HG02938 (cell line): ENCODE measurements around the gene GCLM.
"Not testable (repeated sequence)": the region's sequence is repeated elsewhere in the genome, so short reads cannot be mapped to it uniquely, and the experiment has no call there.

Source experiments
- ATAC-seq: cut with Tn5 transposase; IDR thresholded peaks from one replicate; pipeline ENCODE4 v1.9.1; 2021; ENCODE audit warnings: mild to moderate bottlenecking, moderate library complexity; ENCODE audit not compliant: unreplicated experiment

Gene GCLM

GRCh38 chr1:93909146-93910050 is at the start of gene GCLM:
Gene GCLM, minus strand, starts transcription at chr1:93909430. Its CDS starts 267 bp downstream, at chr1:93909163.
- peak; percentile 93 for ATAC-seq

DNA sequence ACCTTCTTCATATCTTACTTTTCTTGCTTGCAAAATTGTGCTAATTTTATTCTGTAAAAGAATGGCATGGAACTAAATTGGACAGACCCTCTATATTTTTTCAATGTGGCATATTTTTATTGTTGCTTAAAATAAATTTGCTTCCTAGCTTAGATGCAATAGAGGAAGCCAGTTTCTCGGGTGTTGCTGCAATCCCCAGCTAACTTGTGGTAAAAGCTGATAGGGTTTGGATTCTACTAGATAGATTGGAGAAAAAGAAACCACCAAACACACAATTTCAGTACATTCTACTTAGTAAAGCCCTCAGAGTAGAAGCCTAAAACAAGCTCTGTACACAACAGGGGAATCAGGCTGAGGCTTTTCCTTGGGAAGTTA is 49.5 kb upstream of the GCLM start:
- ATAC-seq: no peak

DNA sequence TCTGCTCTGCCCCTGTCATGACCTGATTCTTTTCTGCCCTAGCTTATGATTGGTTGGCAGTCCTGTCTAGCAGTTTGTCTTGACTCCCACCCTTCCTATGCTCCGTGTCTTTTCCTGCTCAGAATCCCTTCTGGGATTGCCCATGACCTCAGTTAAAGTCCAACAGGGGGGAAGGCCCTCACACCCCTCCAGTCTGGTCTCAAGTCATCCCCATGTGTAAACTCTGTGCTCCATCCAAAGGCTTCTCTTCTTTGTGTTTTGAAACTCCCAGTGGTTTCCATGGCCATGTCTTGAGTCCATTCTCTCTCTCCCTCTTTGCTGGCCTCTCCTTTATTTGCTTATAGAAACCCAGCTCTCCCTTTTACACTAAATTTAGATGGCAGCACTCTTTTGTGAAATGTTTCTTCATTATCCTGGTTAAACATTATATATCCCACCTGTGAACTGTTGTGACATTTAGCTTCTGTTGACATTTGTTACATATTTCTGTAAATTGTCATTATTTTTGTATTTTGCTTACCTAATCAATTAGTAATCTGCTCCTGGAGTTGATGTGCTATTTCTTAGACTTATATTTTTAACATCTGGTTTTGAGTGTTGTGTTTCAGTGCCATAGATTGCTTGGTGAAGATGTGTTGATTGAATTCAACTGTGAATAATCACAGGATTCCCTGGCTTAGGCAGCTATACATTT is 48.9 kb upstream of the GCLM start:
- no peak for ATAC-seq

DNA sequence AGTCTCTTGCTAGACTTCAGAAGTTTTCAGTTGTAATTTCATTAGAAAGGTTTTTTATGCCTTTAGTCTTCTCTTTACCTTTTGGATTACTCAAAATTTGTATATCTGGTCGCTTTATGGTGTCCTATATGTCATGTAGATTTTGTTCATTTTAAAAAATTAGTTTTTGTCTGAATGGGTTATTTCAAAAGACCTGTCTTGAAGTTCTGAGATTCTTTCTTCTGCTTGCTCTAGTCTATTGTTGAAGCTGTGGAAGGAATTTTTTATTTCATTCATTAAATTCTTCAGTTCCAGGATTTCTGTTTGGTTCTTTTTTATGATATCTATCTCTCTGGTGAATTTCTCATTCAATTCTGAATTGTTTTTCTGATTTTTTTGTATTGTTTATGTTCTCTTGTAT is 46.5 kb upstream of the GCLM start:
- no peak for ATAC-seq

- not testable (repeated sequence) for ATAC-seq
Observed at GRCh38 chr1:93947002-93947686, 37.9 kb upstream of the GCLM start.

- ATAC-seq: no peak
Observed at GRCh38 chr1:93938461-93939145, 29.4 kb upstream of the GCLM start.

DNA sequence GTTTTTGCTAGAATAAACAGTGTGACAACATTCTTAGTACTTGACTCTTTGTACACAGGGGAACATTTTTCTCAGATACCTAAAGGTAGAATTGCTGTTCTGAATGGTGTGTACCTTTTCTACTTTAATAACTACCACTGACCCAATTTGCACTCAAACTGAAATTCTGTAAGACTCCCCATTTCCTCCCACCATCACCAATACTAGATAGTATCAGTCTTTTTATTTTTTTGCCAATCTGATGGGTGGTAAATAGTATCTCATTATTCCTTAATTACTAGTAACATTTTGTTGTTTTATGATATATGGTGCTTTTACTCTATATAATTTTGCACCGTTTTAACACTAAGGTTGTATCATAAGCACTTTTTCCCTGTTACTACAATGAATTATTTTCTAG is 28.8 kb upstream of the GCLM start:
- no peak for ATAC-seq

DNA sequence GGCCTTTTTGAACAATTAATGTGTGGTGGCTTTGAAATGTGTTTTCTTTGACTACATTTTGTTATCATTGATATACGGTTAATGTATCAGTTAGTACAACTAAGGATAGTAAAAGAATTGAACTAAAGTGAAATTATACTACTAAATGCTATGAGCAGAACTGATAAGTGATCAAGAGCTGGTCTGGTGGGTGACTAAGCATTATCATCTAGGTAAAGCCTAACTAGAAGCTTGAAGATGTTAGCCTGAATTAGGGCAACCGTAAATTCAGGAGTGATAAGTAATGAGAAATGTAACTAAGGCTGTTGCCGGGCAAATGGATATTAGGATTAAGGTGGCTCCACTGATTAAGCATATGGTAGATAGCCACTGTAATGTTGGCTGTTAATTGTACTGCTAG is 16.0 kb upstream of the GCLM start:
- no peak for ATAC-seq

DNA sequence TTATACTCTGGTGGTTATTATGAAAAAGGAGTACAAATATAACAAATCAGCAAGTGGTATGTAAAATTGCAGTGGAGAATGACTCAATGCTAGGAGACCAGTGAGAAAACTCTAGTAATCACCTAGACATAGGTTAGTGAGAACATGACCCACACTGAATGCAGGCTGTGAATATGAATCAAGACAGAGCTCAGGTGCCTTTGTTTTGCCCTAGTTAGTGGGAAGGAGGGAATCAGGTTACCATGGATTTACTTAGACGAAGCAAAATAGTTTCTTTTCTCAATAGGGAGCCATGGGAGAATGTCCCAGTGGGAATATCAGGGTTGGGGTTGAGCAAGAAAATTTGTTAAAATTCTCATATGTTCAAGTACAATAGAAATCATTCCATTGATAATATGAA is 10.6 kb upstream of the GCLM start:
- ATAC-seq: no peak

DNA sequence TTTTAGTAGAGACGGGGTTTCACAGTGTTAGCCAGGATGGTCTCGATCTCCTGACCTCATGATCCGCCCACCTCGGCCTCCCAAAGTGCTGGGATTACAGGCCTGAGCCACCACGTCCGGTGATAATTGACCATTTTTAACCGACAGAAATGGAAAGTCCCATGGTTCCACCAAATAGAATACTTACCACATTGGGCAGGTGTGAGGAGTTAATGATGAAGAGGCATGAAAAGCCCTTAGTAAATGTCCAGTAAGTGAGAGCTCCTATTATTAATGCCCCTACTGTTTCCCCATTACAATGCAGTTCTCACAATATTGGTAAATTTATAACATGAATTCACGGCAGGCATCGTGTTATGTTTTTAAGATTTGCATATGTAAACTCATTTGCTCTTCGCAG is 8.1 kb upstream of the GCLM start:
- no peak for ATAC-seq

- not testable (repeated sequence) for ATAC-seq
Observed at GRCh38 chr1:93910880-93911279, 1.6 kb upstream of the GCLM start.

DNA sequence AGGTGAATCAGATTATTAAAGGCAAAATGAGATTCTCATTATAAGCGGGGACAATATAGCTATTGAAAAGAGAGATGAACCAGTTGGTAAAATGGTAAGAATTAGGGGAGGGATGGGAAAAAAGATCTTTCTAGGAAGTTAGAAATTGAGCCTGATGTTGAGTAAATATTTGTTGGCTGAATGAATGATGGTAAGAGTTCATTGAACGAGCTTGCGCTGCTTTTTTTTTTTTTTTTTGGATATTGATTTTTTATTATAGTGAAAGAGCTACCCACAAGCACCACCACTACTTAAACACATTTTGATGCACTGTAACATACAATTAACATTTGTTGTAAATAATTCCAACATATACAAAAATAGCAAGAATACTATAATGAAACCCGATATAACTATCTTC is 1.1 kb upstream of the GCLM start:
- ATAC-seq: no peak

- ATAC-seq: peak; percentile 40
Observed at GRCh38 chr1:93908394-93909145, 660 bp downstream of the GCLM start.

DNA sequence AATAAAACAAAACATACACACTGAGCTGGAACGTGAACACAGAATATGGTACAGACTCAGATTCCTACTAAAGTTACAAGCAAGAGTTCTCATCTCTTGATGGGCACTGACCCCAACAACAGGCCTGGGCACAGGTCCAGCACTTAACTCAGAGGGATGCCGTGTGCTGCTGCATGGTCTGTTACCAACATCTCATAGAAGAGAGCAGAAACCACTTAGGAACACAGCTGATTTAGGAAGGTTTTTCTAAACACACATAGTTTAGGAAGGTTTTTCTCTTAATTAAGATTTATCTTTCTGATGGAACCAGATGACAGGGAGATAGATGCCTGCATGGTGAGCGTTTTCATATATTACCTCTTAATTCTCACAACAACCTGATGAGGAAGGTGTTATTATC is 1.5 kb downstream of the GCLM start:
- ATAC-seq: no peak

DNA sequence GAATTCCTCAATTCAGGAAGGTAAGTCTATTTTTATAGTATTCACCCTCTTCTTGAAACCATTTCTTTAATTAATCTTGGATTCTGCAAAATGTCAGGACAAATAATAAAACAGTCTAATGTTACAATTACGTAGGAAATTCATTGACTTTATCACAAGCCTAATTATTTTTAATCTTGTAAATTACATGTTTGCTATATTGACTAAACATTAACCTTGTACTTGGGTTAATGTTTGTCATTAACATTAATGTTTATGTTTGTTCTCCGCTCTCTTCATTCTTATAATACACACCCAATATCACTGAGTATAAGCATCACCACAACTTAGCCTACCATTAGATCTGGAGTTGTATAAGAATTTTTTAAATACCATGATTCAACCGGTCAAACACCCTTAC is 2.8 kb downstream of the GCLM start:
- ATAC-seq: no peak

GRCh38 chr1:93905734-93906133 is 3.5 kb downstream of the GCLM start:
- no peak for ATAC-seq

GRCh38 chr1:93905051-93905450 is 4.2 kb downstream of the GCLM start:
- ATAC-seq: no peak

DNA sequence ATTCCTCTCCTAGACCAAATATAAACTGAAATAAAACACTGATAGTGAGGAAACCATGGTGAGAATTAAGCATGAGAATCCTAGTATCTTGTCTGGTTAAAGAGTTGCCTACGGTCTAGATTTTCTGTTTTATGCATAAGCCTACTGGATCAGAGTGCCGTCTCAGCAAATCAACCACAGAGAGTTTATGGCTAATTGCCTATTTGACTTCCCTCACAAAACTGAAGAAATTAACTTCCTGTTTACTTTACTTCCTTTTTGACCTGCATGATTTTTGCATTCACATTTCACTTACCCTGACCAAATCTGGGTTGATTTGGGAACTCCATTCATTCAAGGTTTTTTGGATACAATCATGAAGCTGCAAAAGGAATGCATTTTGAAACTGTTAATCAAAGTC is 5.0 kb downstream of the GCLM start:
- ATAC-seq: no peak

DNA sequence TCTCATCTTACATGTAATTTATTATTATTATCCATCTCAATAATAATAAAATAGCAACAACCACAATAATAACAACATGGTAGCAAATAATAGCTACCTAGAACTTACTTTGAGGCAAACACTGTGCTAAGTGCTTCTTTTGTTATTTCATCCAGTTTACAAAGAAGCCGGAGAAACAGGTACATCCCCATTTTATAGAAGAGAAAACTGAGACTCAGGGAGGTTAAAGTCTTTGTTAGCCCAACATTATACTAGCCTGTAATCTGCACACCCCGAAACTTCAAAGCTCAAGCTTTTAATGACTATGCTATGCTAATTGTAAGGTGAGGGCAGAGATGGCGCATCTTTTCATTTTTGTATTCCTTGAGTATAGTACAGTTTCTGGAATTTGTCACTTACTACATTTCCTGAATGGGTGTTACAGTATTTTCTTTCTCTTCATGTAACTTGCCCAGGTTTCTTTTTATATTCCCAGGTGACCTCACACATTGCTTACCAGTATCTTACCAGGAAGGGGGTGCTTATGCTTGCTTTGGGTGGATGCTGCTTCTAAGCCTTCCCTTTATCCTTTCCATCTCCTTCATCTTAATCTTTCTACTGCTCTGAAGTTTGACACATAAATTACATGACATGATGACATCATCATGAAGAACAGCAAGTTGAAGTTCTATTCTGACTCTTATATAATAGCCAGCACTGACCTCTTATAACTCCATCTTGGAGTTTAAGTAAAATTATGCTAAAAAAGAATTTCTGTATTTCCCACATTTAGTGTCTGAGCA is 8.3 kb downstream of the GCLM start:
- ATAC-seq: no peak
